Bone marrow (tissue), 2 donors: ENCODE measurements around the gene LANCL3.
"Not testable (repeated sequence)": the region's sequence is repeated elsewhere in the genome, so short reads cannot be mapped to it uniquely, and the experiment has no call there.

ENCODE experiments used
- DNase-seq, 2 donors: peaks; one replicate each; lab custom pipeline; 2025; lab: John Stamatoyannopoulos, UW

LANCL3 gene

GRCh38 chrX:37571426-37572107 lies at the start of gene LANCL3:
Gene LANCL3, plus strand, starts transcription at chrX:37571661. Its CDS starts 210 bp downstream, at chrX:37571871.
- DNase-seq = peak in 1 of 2 donors; percentile 5

- not testable (repeated sequence) for DNase-seq
These were observed 47.8 kb upstream of the LANCL3 start for GRCh38 chrX:37523673-37524072.

- DNase-seq = no peak
These were observed 29.5 kb upstream of the LANCL3 start for GRCh38 chrX:37541991-37542390.

GRCh38 chrX:37542791-37543190 lies 28.7 kb upstream of the LANCL3 start:
- no peak for DNase-seq

- DNase-seq = no peak
These were observed 28.1 kb upstream of the LANCL3 start for GRCh38 chrX:37543324-37543723.

- DNase-seq = not testable (repeated sequence)
These were observed 26.9 kb upstream of the LANCL3 start for GRCh38 chrX:37544531-37544930.

GRCh38 chrX:37545066-37545465 lies 26.4 kb upstream of the LANCL3 start:
- no peak for DNase-seq

GRCh38 chrX:37549619-37550018 lies 21.8 kb upstream of the LANCL3 start:
- DNase-seq = not testable (repeated sequence)

- no peak for DNase-seq
These were observed 18.0 kb upstream of the LANCL3 start for GRCh38 chrX:37553476-37553875.

GRCh38 chrX:37565254-37565653 lies 6.2 kb upstream of the LANCL3 start:
- DNase-seq = not testable (repeated sequence)

- not testable (repeated sequence) for DNase-seq
These were observed 1.1 kb upstream of the LANCL3 start for GRCh38 chrX:37570349-37570748.

GRCh38 chrX:37572108-37572587 lies 687 bp downstream of the LANCL3 start:
- peak in 1 of 2 donors; percentile 0 for DNase-seq

- DNase-seq = not testable (repeated sequence)
These were observed 1.7 kb downstream of the LANCL3 start for GRCh38 chrX:37573121-37573520.

GRCh38 chrX:37578045-37578444 lies 6.6 kb downstream of the LANCL3 start:
- no peak for DNase-seq

- no peak for DNase-seq
These were observed 8.6 kb downstream of the LANCL3 start for GRCh38 chrX:37580080-37580479.

GRCh38 chrX:37587337-37587736 lies 15.9 kb downstream of the LANCL3 start:
- not testable (repeated sequence) for DNase-seq

GRCh38 chrX:37590047-37590446 lies 18.6 kb downstream of the LANCL3 start:
- DNase-seq = no peak

- no peak for DNase-seq
These were observed 23.4 kb downstream of the LANCL3 start for GRCh38 chrX:37594755-37595382.

GRCh38 chrX:37599729-37600128 lies 28.3 kb downstream of the LANCL3 start:
- DNase-seq = no peak

- DNase-seq = no peak
These were observed 32.5 kb downstream of the LANCL3 start for GRCh38 chrX:37603938-37604409.

GRCh38 chrX:37607243-37607642 lies 35.8 kb downstream of the LANCL3 start:
- DNase-seq = no peak

- no peak for DNase-seq
These were observed 36.7 kb downstream of the LANCL3 start for GRCh38 chrX:37608156-37608555.

GRCh38 chrX:37609727-37610126 lies 38.3 kb downstream of the LANCL3 start:
- DNase-seq = no peak
